HEK293T (cell line): Measurements from ENCODE around the gene ASB12.

Experiments used
- CTCF ChIA-PET: fragments of 350-600 bp; formaldehyde crosslinking; extraction: SDS; loops from one replicate; lab custom pipeline; 2021; ENCODE audit warnings: antibody characterized with exemption, inconsistent platforms; lab: Yijun Ruan, JAX
- POLR2A ChIA-PET: fragments of 350-600 bp; formaldehyde crosslinking; extraction: SDS; loops from one replicate; lab custom pipeline; 2020; ENCODE audit warnings: antibody characterized with exemption, inconsistent platforms; lab: Yijun Ruan, JAX
- DNase-seq: peaks from one replicate; pipeline ENCODE4 v3.0.0; 2012; ENCODE audit warnings: mixed read lengths; ENCODE audit errors: extremely low spot score
- ARNT ChIP-seq: fragments of 450-650 bp; IDR thresholded peaks from 2 replicates; pipeline ENCODE4 v1.6.1; 2017; ENCODE audit warnings: mild to moderate bottlenecking
- BHLHE40 ChIP-seq: fragments of 450-650 bp; IDR thresholded peaks from 2 replicates; pipeline ENCODE4 v1.6.1; 2016; ENCODE audit warnings: mild to moderate bottlenecking, moderate library complexity, borderline replicate concordance
- CTBP1 ChIP-seq: fragments of 450-650 bp; IDR thresholded peaks from 2 replicates; pipeline ENCODE4 v1.6.1; 2016; ENCODE audit warnings: borderline replicate concordance
- ELF4 ChIP-seq: fragments of 450-650 bp; IDR thresholded peaks from 2 replicates; pipeline ENCODE4 v1.6.1; 2017; ENCODE audit warnings: antibody characterized with exemption
- FOXA1 ChIP-seq: fragments of 450-650 bp; IDR thresholded peaks from 2 replicates; pipeline ENCODE4 v1.6.1; 2016; ENCODE audit warnings: mild to moderate bottlenecking
- FOXK2 ChIP-seq: fragments of 450-650 bp; IDR thresholded peaks from 2 replicates; pipeline ENCODE4 v1.6.1; 2016; ENCODE audit warnings: mild to moderate bottlenecking
- FOXM1 ChIP-seq: fragments of 450-650 bp; IDR thresholded peaks from 2 replicates; pipeline ENCODE4 v1.6.1; 2017; ENCODE audit warnings: mild to moderate bottlenecking, borderline replicate concordance
- HDGF ChIP-seq: fragments of 450-650 bp; IDR thresholded peaks from 2 replicates; pipeline ENCODE4 v1.6.1; 2017; ENCODE audit warnings: antibody characterized with exemption, borderline replicate concordance
- L3MBTL2 ChIP-seq: fragments of 450-650 bp; conservative IDR thresholded peaks from 2 replicates; pipeline ENCODE4 v1.6.1; 2016; ENCODE audit warnings: mild to moderate bottlenecking
- LEF1 ChIP-seq: fragments of 450-650 bp; IDR thresholded peaks from 2 replicates; pipeline ENCODE4 v1.6.1; 2017; ENCODE audit warnings: mild to moderate bottlenecking, borderline replicate concordance
- NFRKB ChIP-seq: fragments of 450-650 bp; IDR thresholded peaks from 2 replicates; pipeline ENCODE4 v1.6.1; 2016; ENCODE audit warnings: mild to moderate bottlenecking, moderate library complexity
- PKNOX1 ChIP-seq: fragments of 450-650 bp; IDR thresholded peaks from 2 replicates; pipeline ENCODE4 v1.6.1; 2016
- SP1 ChIP-seq: fragments of 450-650 bp; IDR thresholded peaks from 2 replicates; pipeline ENCODE4 v1.6.1; 2017
- SUZ12 ChIP-seq: fragments of 450-650 bp; IDR thresholded peaks from 2 replicates; pipeline ENCODE4 v1.6.1; 2016; ENCODE audit warnings: mild to moderate bottlenecking
- TARDBP ChIP-seq: fragments of 450-650 bp; IDR thresholded peaks from 2 replicates; pipeline ENCODE4 v1.6.1; 2016
- ZNF384 ChIP-seq: fragments of 450-650 bp; IDR thresholded peaks from 2 replicates; pipeline ENCODE4 v1.6.1; 2016

The ASB12 gene

GRCh38 chrX:64184396-64184795 is 46.0 kb downstream of the ASB12 start:
- CTCF ChIA-PET, result no interaction called here
- no peak for DNase-seq
- TF ChIP-seq BHLHE40, result no peak
- no peak for TF ChIP-seq SP1
- no peak for TF ChIP-seq FOXK2
- TF ChIP-seq FOXA1, result no peak
- TF ChIP-seq PKNOX1, result no peak
- TF ChIP-seq ZNF384, result no peak
- TF ChIP-seq ELF4, result no peak
- no peak for TF ChIP-seq LEF1
- no peak for TF ChIP-seq SUZ12
- no peak for TF ChIP-seq L3MBTL2
- no peak for TF ChIP-seq FOXM1
- no peak for TF ChIP-seq HDGF
- TF ChIP-seq ARNT, result no peak
- no peak for TF ChIP-seq CTBP1
- no peak for TF ChIP-seq TARDBP
- TF ChIP-seq NFRKB, result no peak
- POLR2A ChIA-PET, result no interaction called here

- CTCF ChIA-PET, result no interaction called here
- no peak for DNase-seq
- POLR2A ChIA-PET, result no interaction called here
Observed at GRCh38 chrX:64182208-64182607, 48.2 kb downstream of the ASB12 start.

GRCh38 chrX:64176876-64177275 is 53.5 kb downstream of the ASB12 start:
- no peak for TF ChIP-seq HDGF
- TF ChIP-seq ARNT, result no peak
- no peak for TF ChIP-seq ZNF384
- no peak for TF ChIP-seq SUZ12
- TF ChIP-seq LEF1, result no peak
- TF ChIP-seq ELF4, result no peak
- no peak for TF ChIP-seq PKNOX1
- ChIA-PET CTCF (no interaction called here), POLR2A (no interaction called here)
- no peak for DNase-seq

More at GRCh38 chrX:64182208-64182607, 48.2 kb downstream of the ASB12 start:
- TF ChIP-seq FOXM1 (no peak), ARNT (no peak), TARDBP (no peak), ELF4 (no peak), PKNOX1 (no peak), LEF1 (no peak), SUZ12 (no peak), CTBP1 (no peak), ZNF384 (no peak), BHLHE40 (no peak), FOXA1 (no peak), L3MBTL2 (no peak), FOXK2 (no peak), SP1 (no peak), HDGF (no peak), NFRKB (no peak)
